Breast epithelium (tissue), 4 donors: ENCODE data around the gene TOMM34. TPM values are rescaled to one million over a fixed set of nuclear protein-coding genes. Genes with fewer than 3 reads are reported as not detected.

Source experiments
- DNase-seq, 2 donors: peaks; one replicate each; pipeline ENCODE4 v3.0.0-alpha.2; 2019; ENCODE audit warnings: low spot score in 2 of 2
- H3K27ac ChIP-seq, 2 donors: fragments of 200-600 bp; sonication (generic) in 1 of 2; one replicate each; pipeline ENCODE4 v1.5.1; 2016 to 2019; ENCODE audit warnings: mild to moderate bottlenecking in 1 of 2
- H3K27me3 ChIP-seq, 2 donors: fragments of 200-600 bp; sonication (generic) in 1 of 2; one replicate each; pipeline versions ENCODE4 v1.5.1 to v1.6.0; 2017 to 2019; ENCODE audit warnings: control low read depth in 1 of 2, mild to moderate bottlenecking in 1 of 2
- H3K36me3 ChIP-seq: fragments of 200-600 bp; one replicate; pipeline ENCODE4 v1.5.1; 2019
- H3K4me1 ChIP-seq, 2 donors: fragments of 200-600 bp; sonication (generic); one replicate each; pipeline ENCODE4 v1.5.1; 2016 to 2019; ENCODE audit warnings: control low read depth in 1 of 2
- H3K4me3 ChIP-seq, 3 donors: fragments of 200-600 bp; sonication (generic); 1 replicate in 2 of 3; 2 replicates in 1 of 3; pipeline ENCODE4 v1.5.1; 2016 to 2019; ENCODE audit warnings: mild to moderate bottlenecking in 3 of 3, moderate library complexity in 2 of 3
- H3K9me3 ChIP-seq, 2 donors: fragments of 200-600 bp; sonication (generic) in 1 of 2; one replicate each; pipeline ENCODE4 v1.5.1; 2016 to 2019; ENCODE audit warnings: control low read depth in 1 of 2
- CTCF ChIP-seq, 3 donors: fragments of 450-650 bp; IDR thresholded peaks; one replicate each; pipeline ENCODE4 v1.5.1; 2016 to 2017; ENCODE audit warnings: antibody characterized with exemption in 3 of 3, mild to moderate bottlenecking in 3 of 3, moderate library complexity in 3 of 3
- POLR2A ChIP-seq: fragments of 450-650 bp; IDR thresholded peaks from one replicate; pipeline ENCODE4 v1.6.1; 2016; ENCODE audit warnings: antibody characterized with exemption, mild to moderate bottlenecking, moderate library complexity
- POLR2AphosphoS5 ChIP-seq, 3 donors: sonication (generic); formaldehyde crosslinking; IDR thresholded peaks; one replicate each; pipeline ENCODE4 v1.6.1; 2017; ENCODE audit warnings: antibody characterized with exemption in 3 of 3
- intact Hi-C: fragments of 100-400 bp; cut with DNase I; formaldehyde crosslinking; loops from one replicate; pipeline ENCODE4 v1.15.1; 2023; ENCODE audit warnings: low total_unique reads
- total RNA-seq, 3 donors: library from RNA; depleted of rRNA; stranded (reverse); fragments of >200 nt; gene quantifications; one replicate each; pipeline ENCODE4 v1.1.0, GENCODE V29; 2016

TOMM34 gene
- total RNA-seq, 3 donors from 2014 or later, result 14.6 to 21.0 (median 20.3) TPM

GRCh38 chr20:44932916-44933315 lies 27.3 kb downstream of the TOMM34 start:
- TF ChIP-seq CTCF (IDR thresholded peaks at IDR 0.05) (no peak), POLR2A (no peak), POLR2AphosphoS5 (IDR thresholded peaks at IDR 0.05) (no peak)
- H3K4me3 ChIP-seq, result no peak overlapping the region
- H3K27ac ChIP-seq, result no peak overlapping the region
- no peaks in the 10 kb centered on the region for H3K27me3 ChIP-seq
- no peak for DNase-seq
- no peaks in the 10 kb centered on the region for H3K9me3 ChIP-seq
- H3K36me3 ChIP-seq, result no peaks in the 10 kb centered on the region
- no peaks in the 10 kb centered on the region for H3K4me1 ChIP-seq
- intact Hi-C loops, result no loop called here

DNA sequence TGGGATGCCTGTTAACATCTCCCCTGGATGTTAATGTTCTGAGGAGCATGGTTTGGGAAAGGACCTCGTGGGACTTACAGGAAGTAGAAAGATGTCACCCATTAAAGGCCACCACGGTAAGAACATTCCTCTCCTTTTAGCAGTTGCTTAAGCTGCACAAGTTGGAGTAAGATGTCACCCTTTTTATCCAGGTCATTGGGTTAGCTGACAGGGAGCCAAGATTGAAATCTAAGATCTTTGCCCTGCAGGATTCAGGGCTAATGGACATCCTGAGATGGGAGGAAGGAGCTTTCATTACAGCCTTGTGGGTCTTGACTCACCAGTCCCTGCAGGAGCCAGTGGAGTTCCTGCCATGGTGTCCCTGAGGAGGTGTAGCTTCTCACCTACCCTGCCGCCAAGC lies 28.3 kb downstream of the TOMM34 start:
- Histone ChIP-seq H3K36me3 (no peaks in the 10 kb centered on the region), H3K4me1 (no peaks in the 10 kb centered on the region), H3K4me3 (no peak overlapping the region), H3K27me3 (no peaks in the 10 kb centered on the region), H3K9me3 (no peaks in the 10 kb centered on the region), H3K27ac (no peak overlapping the region)
- TF ChIP-seq CTCF (IDR thresholded peaks at IDR 0.05), result no peak
- TF ChIP-seq POLR2AphosphoS5 (IDR thresholded peaks at IDR 0.05), result no peak
- no peak for TF ChIP-seq POLR2A
- intact Hi-C loops, result no loop called here
- DNase-seq, result no peak

DNA sequence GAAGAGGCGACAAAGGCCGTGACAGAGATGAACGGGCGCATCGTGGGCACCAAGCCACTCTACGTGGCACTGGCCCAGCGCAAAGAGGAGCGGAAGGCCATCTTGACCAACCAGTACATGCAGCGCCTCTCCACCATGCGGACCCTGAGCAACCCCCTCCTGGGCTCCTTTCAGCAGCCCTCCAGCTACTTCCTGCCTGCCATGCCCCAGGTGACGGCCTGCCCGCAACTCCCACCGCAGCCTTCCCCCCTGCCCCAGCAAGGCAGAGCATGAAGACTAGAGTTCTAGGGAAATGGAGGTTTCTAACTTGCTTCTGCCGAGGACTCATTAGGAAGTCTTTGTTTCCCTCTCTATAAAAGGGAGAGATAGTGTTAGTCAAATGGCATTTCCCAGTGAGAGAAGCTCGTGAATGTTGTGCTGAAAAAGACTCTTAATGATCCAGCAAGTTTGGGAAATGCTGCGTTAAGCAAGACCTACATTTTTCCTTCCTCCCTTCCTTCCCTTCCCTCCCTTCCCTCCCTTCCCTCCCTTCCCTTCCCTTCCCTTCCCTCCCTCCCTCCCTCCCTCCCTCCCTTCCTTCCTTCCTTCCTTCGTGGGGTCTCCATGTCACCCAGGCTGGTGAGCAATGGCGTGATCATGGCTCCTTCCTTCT lies 29.6 kb downstream of the TOMM34 start:
- no peaks in the 10 kb centered on the region for H3K9me3 ChIP-seq
- no peak for DNase-seq
- no peaks in the 10 kb centered on the region for H3K4me1 ChIP-seq
- no peaks in the 10 kb centered on the region for H3K27me3 ChIP-seq
- no peak for TF ChIP-seq POLR2A
- TF ChIP-seq CTCF (IDR thresholded peaks at IDR 0.05), result no peak
- no peak for TF ChIP-seq POLR2AphosphoS5 (IDR thresholded peaks at IDR 0.05)
- H3K36me3 ChIP-seq, result no peaks in the 10 kb centered on the region
- H3K27ac ChIP-seq, result no peak overlapping the region
- intact Hi-C loops, result no loop called here
- no peak overlapping the region for H3K4me3 ChIP-seq

GRCh38 chr20:44928595-44928994 lies 31.6 kb downstream of the TOMM34 start:
- DNase-seq, result no peak
- TF ChIP-seq CTCF (IDR thresholded peaks at IDR 0.05), result no peak
- no peak for TF ChIP-seq POLR2A
- TF ChIP-seq POLR2AphosphoS5 (IDR thresholded peaks at IDR 0.05), result no peak

DNA sequence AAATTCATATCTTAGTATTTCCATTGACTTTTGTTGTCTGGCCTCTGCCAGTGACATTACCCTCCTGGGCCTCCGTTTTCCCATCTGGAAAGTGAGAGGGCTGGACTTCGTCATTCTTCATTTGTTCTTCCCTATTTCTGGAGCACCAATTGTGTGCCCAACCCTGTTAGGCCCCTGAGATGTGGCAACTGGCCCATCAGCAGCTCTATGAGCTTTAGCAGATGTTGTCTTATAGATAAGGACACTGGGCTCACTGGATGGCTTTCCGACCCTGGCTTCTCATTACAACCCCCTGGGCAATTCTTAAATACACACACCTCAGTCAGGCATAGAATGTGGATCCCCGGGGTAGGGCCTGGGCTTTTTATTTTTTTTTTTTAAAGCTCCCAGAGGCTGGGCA lies 35.7 kb downstream of the TOMM34 start:
- DNase-seq, result no peak
- no peaks in the 10 kb centered on the region for H3K4me1 ChIP-seq
- no peaks in the 10 kb centered on the region for H3K27me3 ChIP-seq
- no peak overlapping the region for H3K4me3 ChIP-seq
- no peak overlapping the region for H3K27ac ChIP-seq
- TF ChIP-seq POLR2AphosphoS5 (IDR thresholded peaks at IDR 0.05) (no peak), CTCF (IDR thresholded peaks at IDR 0.05) (no peak), POLR2A (no peak)
- H3K9me3 ChIP-seq, result no peaks in the 10 kb centered on the region
- intact Hi-C loops, result no loop called here
- no peaks in the 10 kb centered on the region for H3K36me3 ChIP-seq

More at GRCh38 chr20:44928595-44928994, 31.6 kb downstream of the TOMM34 start:
- intact Hi-C loops, result no loop called here
- H3K27ac ChIP-seq, result no peak overlapping the region
- H3K4me3 ChIP-seq, result no peak overlapping the region
- no peaks in the 10 kb centered on the region for H3K4me1 ChIP-seq
- no peaks in the 10 kb centered on the region for H3K36me3 ChIP-seq
- H3K9me3 ChIP-seq, result no peaks in the 10 kb centered on the region
- H3K27me3 ChIP-seq, result no peaks in the 10 kb centered on the region
